T-cell (primary cell): ENCODE data around the gene LRCH3. TPM values are rescaled to one million over a fixed set of nuclear protein-coding genes. Genes with fewer than 3 reads are reported as not detected.

Experiments used
- ATAC-seq, 4 experiments: fragments of 200-7000 bp in 3 of 4; fragments of 150-1000 bp in 1 of 4; cut with Tn5 transposase; replicated peaks in 1 of 4; 1 replicate in 3 of 4; 2 replicates in 1 of 4; pipeline ENCODE4 v1.10.0; 2021; ENCODE audit warnings: moderate library complexity in 3 of 4, mild to moderate bottlenecking in 2 of 4, moderate number of reproducible peaks in 1 of 4
- CTCF ChIA-PET, 2 donors: fragments of 300-600 bp; sonication (Branson Sonifier 250); formaldehyde crosslinking; loops; one replicate each; lab custom pipeline; 2022; ENCODE audit warnings: antibody characterized with exemption in 2 of 2; lab: Charles Lee
- POLR2A ChIA-PET, 2 donors: fragments of 300-600 bp; sonication (Branson Sonifier 250); formaldehyde crosslinking; loops; one replicate each; lab custom pipeline; 2022; ENCODE audit warnings: antibody characterized with exemption in 2 of 2; lab: Charles Lee
- DNase-seq, 35 experiments: peaks; one replicate each; pipeline versions ENCODE4 v3.0.0 to v3.0.0-alpha.2; 2013 to 2023
- H3K27ac ChIP-seq: one replicate; pipeline ENCODE4 v1.5.1; 2013; ENCODE audit warnings: low read length
- H3K27me3 ChIP-seq, 2 experiments: replicated peaks in 1 of 2; 1 replicate in 1 of 2; 2 replicates in 1 of 2; pipeline versions ENCODE4 v1.6.1 to v1.7.0; 2013; ENCODE audit warnings: low read length in 1 of 2, mixed read lengths in 1 of 2; ENCODE audit not compliant: control insufficient read depth in 2 of 2, insufficient read depth in 2 of 2; ENCODE audit errors: extremely low read depth in 1 of 2
- H3K36me3 ChIP-seq, 2 donors: 1 replicate in 1 of 2; 2 replicates in 1 of 2; pipeline versions ENCODE4 v1.6.1 to v1.7.0; 2013; ENCODE audit warnings: low read length in 1 of 2; ENCODE audit not compliant: control insufficient read depth in 2 of 2, insufficient read depth in 1 of 2; ENCODE audit errors: extremely low read depth in 1 of 2
- H3K4me1 ChIP-seq, 2 experiments: 1 replicate in 1 of 2; 2 replicates in 1 of 2; pipeline versions ENCODE4 v1.6.1 to v1.7.0; 2013; ENCODE audit warnings: low read length in 2 of 2, mixed read lengths in 1 of 2; ENCODE audit not compliant: insufficient read depth in 2 of 2, control insufficient read depth in 1 of 2; ENCODE audit errors: extremely low read depth in 1 of 2
- H3K4me3 ChIP-seq, 2 donors: 1 replicate in 1 of 2; 2 replicates in 1 of 2; pipeline versions ENCODE4 v1.5.1 to v1.7.0; 2013; ENCODE audit warnings: mild to moderate bottlenecking in 2 of 2, low read length in 1 of 2, moderate library complexity in 1 of 2; ENCODE audit not compliant: control insufficient read depth in 1 of 2; ENCODE audit errors: extremely low read depth in 1 of 2
- H3K9me3 ChIP-seq: 2 replicates; pipeline ENCODE4 v1.7.0; 2013
- H3K27ac Mint-ChIP-seq, 2 donors: one replicate each; pipeline ENCODE4 v1.8.0; 2020 to 2021; ENCODE audit warnings: mild to moderate bottlenecking in 2 of 2, mixed read lengths in 2 of 2
- H3K27me3 Mint-ChIP-seq, 2 donors: one replicate each; pipeline ENCODE4 v1.8.0; 2021 to 2022; ENCODE audit warnings: mixed read lengths in 2 of 2
- H3K36me3 Mint-ChIP-seq: one replicate; pipeline ENCODE4 v1.8.0; 2021; ENCODE audit warnings: mixed read lengths
- H3K4me1 Mint-ChIP-seq, 3 donors: one replicate each; pipeline ENCODE4 v1.8.0; 2020 to 2022; ENCODE audit warnings: mixed read lengths in 3 of 3, mild to moderate bottlenecking in 1 of 3
- H3K4me3 Mint-ChIP-seq, 3 donors: one replicate each; pipeline ENCODE4 v1.8.0; 2020 to 2022; ENCODE audit warnings: mild to moderate bottlenecking in 3 of 3, mixed read lengths in 3 of 3, moderate library complexity in 3 of 3
- H3K9me3 Mint-ChIP-seq, 3 donors: one replicate each; pipeline ENCODE4 v1.8.0; 2020 to 2022; ENCODE audit warnings: mixed read lengths in 3 of 3
- WGBS: methylation state at CpG from one replicate; pipeline ENCODE4 v1.1.5; 2013; ENCODE audit warnings: missing lambda C conversion rate; ENCODE audit not compliant: insufficient coverage; 5-methylcytosine and 5-hydroxymethylcytosine counted together
- total RNA-seq, 35 experiments: library from RNA in 6 of 35; stranded (reverse) in 6 of 35; fragments of 120-200 nt in 1 of 35; gene quantifications; one replicate each; pipeline versions ENCODE4 v1.2.1 to v1.2.4 and lab custom pipeline; 2013 to 2026

The LRCH3 gene
- total RNA-seq, 5 donors from 2014 or later (not counting 1 experiment from before 2014, with no cell fraction given) = 51.4 to 75.1 (median 62.2) TPM

DNA sequence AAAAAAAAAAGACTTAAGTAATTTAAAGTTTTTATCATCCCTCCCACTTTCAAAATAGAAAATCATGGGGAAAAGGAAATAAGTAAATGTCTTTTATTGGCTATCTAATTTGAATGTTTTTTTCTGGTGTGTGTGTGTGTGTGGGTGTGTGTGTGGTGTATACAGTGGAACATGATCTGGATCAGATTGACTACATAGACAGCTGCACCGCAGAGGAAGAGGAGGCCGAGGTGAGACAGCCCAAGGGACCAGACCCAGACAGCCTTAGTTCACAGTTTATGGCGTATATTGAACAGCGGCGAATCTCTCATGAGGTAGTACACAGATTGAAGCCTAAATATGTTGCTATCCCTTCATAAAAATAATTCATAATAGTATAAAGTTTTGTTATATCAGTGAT, 44.5 kb downstream of the LRCH3 start:
- H3K27me3 ChIP-seq = no peaks in the 10 kb centered on the region
- H3K36me3 Mint-ChIP-seq = peaks cover 42% of the 10 kb centered on the region
- CTCF ChIA-PET = no interaction called here

DNA sequence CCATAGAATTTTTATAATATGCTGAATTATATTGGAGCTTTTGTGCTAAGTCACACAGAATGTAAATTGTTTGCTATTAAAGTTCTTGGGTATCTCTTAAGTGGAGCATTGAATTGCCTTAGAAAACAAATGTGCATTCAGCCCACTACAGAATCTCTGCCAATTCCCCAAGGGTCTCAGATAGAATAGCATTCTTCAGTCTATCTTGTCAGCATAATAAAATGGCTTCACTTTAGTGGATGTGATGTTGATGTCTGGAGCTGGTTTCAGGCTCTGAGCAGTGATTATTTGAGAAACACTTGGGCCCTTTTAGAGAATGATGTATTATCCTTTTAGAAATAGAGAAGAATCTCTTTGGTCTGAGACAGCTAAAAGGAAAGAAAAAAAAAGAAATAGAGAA, 45.2 kb downstream of the LRCH3 start:
- ChIA-PET CTCF (no interaction called here), POLR2A (no interaction called here)
- Mint-ChIP-seq H3K27me3 (no peaks in the 10 kb centered on the region), H3K27ac (no peak overlapping the region), H3K36me3 (peaks cover 43% of the 10 kb centered on the region), H3K4me1 (peaks cover 0 to 2% (median 0%) of the 10 kb centered on the region in 3 donors), H3K4me3 (no peak overlapping the region), H3K9me3 (no peaks in the 10 kb centered on the region)
- Histone ChIP-seq H3K4me3 (no peak overlapping the region), H3K9me3 (no peaks in the 10 kb centered on the region), H3K36me3 (peaks cover 0 to 62% of the 10 kb centered on the region in 2 donors), H3K27ac (no peak overlapping the region), H3K27me3 (no peaks in the 10 kb centered on the region), H3K4me1 (no peaks in the 10 kb centered on the region)
- ATAC-seq (no peak), DNase-seq (no peak)

More for the DNA sequence above, 44.5 kb downstream of the LRCH3 start:
- Histone ChIP-seq H3K36me3 (peaks cover 0 to 61% of the 10 kb centered on the region in 2 donors), H3K4me3 (no peak overlapping the region), H3K4me1 (no peaks in the 10 kb centered on the region), H3K27ac (no peak overlapping the region), H3K9me3 (no peaks in the 10 kb centered on the region)
- H3K4me3 Mint-ChIP-seq = no peak overlapping the region
- POLR2A ChIA-PET = interaction anchor here in 1 of 2 donors (0.5 to 0.6 kb wide), 3 partner anchors 11 to 276 kb away, joined by 3 to 4 read pairs (median 4); no protein-coding TSS in a partner anchor
- no peaks in the 10 kb centered on the region for H3K27me3 Mint-ChIP-seq
- no peak for ATAC-seq
- 39% methylated on average over 2 of the region's 5 CpGs for WGBS
- DNase-seq = no peak
- peak overlapping the region in 1 of 2 donors; percentile 11 for H3K27ac Mint-ChIP-seq
- peaks cover 0 to 2% (median 0%) of the 10 kb centered on the region in 3 donors for H3K4me1 Mint-ChIP-seq
- no peaks in the 10 kb centered on the region for H3K9me3 Mint-ChIP-seq

DNA sequence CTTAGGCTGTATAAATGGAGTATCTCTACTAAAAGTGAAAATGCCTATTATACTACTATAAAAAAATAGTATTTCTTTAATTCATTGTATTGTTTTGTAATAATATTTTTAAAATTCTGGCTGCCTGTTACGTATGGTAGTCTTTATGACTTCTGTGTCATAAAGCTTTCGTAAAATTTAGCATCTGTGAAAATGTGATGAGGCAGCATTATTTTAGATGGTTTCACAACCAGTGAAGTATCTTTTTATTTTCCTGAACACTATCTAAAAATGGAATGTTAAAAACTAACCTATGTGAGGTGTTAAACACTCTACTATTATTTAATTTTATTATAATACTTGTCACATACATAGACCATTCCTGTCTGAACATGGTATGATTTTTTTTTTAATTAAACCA, 46.2 kb downstream of the LRCH3 start:
- ChIA-PET CTCF (interaction anchor here in 1 of 2 donors (0.7 kb wide), 1 partner anchor 28 kb away, joined by 3 read pairs; no protein-coding TSS in a partner anchor), POLR2A (no interaction called here)
- H3K9me3 Mint-ChIP-seq = no peaks in the 10 kb centered on the region
- H3K4me3 Mint-ChIP-seq = no peak overlapping the region
- no peak overlapping the region for H3K27ac ChIP-seq
- ATAC-seq = no peak
- no peaks in the 10 kb centered on the region for H3K4me1 ChIP-seq
- peaks cover 0 to 63% of the 10 kb centered on the region in 2 donors for H3K36me3 ChIP-seq
- no CpG with 5 or more reads among the region's 2 CpGs for WGBS
- no peak overlapping the region for H3K4me3 ChIP-seq
- no peaks in the 10 kb centered on the region for H3K27me3 Mint-ChIP-seq
- DNase-seq = no peak
- H3K4me1 Mint-ChIP-seq = peaks cover 0 to 2% (median 0%) of the 10 kb centered on the region in 3 donors
- no peaks in the 10 kb centered on the region for H3K9me3 ChIP-seq
- H3K36me3 Mint-ChIP-seq = peaks cover 45% of the 10 kb centered on the region
- H3K27me3 ChIP-seq = no peaks in the 10 kb centered on the region
- H3K27ac Mint-ChIP-seq = no peak overlapping the region

DNA sequence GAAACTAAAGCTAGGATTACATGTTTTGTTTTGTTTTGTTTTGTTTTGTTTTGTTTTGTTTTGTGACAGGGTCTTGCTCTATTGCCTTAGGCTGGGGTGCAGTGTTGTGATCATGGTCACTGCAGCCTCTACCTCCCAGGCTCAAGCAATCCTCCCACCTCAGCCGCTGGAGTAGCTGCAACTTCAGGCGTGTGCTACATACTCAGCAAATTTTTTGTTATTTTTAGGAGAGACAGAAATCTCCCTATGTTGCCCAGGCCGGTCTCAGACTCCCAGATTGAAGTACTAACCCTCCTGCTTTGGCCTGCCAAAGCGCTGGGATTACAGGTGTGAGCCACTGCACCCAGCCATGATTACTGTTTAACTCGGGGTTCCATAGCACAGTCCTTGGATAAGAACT, 50.7 kb downstream of the LRCH3 start:
- H3K9me3 ChIP-seq = no peaks in the 10 kb centered on the region
- H3K27me3 ChIP-seq = no peaks in the 10 kb centered on the region
- peaks cover 0 to 4% (median 4%) of the 10 kb centered on the region in 3 donors for H3K4me1 Mint-ChIP-seq
- no peak overlapping the region for H3K4me3 ChIP-seq
- H3K4me1 ChIP-seq = no peaks in the 10 kb centered on the region
- DNase-seq = no peak
- H3K27ac ChIP-seq = no peak overlapping the region
- H3K4me3 Mint-ChIP-seq = no peak overlapping the region
- peaks cover 50% of the 10 kb centered on the region for H3K36me3 Mint-ChIP-seq
- H3K36me3 ChIP-seq = peaks cover 4 to 60% of the 10 kb centered on the region in 2 donors
- H3K9me3 Mint-ChIP-seq = no peaks in the 10 kb centered on the region
- 100% methylated on average over 3 of the region's 5 CpGs for WGBS
- ChIA-PET CTCF (no interaction called here), POLR2A (no interaction called here)
- no peak for ATAC-seq
- H3K27ac Mint-ChIP-seq = no peak overlapping the region
- no peaks in the 10 kb centered on the region for H3K27me3 Mint-ChIP-seq

DNA sequence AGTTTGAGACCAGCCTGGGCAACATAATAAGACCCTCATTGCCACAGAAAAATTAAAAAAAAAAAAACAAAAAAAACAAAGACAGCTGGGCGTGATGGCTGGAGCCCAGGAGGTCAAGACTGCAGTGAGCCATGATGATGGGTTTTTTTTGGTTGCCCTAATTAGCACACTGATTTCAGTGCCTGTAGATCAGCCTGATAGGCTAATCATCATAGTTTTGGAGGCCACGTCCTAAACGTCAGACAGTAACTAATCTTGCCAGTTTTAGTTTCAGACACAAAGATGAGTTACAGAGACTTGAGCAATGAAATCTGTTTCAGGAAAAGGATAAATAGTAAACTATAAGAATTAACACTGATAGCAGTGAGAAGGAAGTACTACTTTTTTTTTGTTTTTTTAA, 55.4 kb downstream of the LRCH3 start:
- H3K9me3 ChIP-seq = no peaks in the 10 kb centered on the region
- 80% methylated on average over 3 of the region's 3 CpGs for WGBS
- no peaks in the 10 kb centered on the region for H3K27me3 ChIP-seq
- peaks cover 4 to 48% of the 10 kb centered on the region in 2 donors for H3K36me3 ChIP-seq
- Mint-ChIP-seq H3K4me1 (peaks cover 20 to 26% (median 23%) of the 10 kb centered on the region in 3 donors), H3K4me3 (no peak overlapping the region), H3K36me3 (peaks cover 60% of the 10 kb centered on the region), H3K27me3 (no peaks in the 10 kb centered on the region), H3K27ac (peak overlapping the region; percentile 73 to 74), H3K9me3 (no peaks in the 10 kb centered on the region)
- DNase-seq = no peak
- H3K4me1 ChIP-seq = peaks cover 7 to 14% of the 10 kb centered on the region in 2 experiments
- H3K27ac ChIP-seq = peak overlapping the region; percentile 9
- POLR2A ChIA-PET = no interaction called here
- no peak overlapping the region for H3K4me3 ChIP-seq
- CTCF ChIA-PET = no interaction called here
- no peak for ATAC-seq

DNA sequence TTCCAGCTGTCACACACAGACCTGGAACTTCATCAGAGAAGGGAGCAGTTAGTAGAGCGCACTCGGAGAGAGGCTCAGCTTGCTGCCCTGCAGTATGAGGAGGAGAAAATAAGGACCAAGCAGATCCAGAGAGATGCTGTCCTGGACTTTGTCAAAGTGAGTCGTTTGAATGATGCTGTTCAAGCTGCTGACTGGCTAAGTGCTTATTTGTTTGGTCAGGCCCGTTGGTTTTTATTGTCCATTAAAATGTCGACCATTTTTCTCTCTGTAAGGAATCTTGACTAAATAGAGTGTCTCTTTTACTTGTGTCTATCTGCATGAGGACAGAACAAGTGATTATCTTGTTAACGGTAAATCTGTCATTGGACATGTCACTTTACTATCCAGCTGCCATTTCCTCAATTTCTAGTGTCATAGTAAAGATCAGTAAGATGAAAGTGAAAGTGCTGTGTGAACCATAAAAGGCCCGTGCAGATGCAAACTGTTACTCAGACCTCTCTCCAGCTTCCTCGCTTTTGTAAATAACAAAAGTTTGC, 56.9 kb downstream of the LRCH3 start:
- CTCF ChIA-PET = no interaction called here
- Histone ChIP-seq H3K27ac (peak overlapping the region; percentile 71), H3K4me1 (peaks cover 7 to 14% of the 10 kb centered on the region in 2 experiments), H3K9me3 (no peaks in the 10 kb centered on the region), H3K36me3 (peaks cover 4 to 46% of the 10 kb centered on the region in 2 donors), H3K4me3 (peak overlapping the region; percentile 4), H3K27me3 (no peaks in the 10 kb centered on the region)
- Mint-ChIP-seq H3K4me3 (peak overlapping the region; percentile 58 to 80 (median 68)), H3K27ac (peak overlapping the region; percentile 94 to 96), H3K27me3 (no peaks in the 10 kb centered on the region), H3K36me3 (peaks cover 63% of the 10 kb centered on the region), H3K4me1 (peaks cover 20 to 26% (median 23%) of the 10 kb centered on the region in 3 donors), H3K9me3 (no peaks in the 10 kb centered on the region)
- POLR2A ChIA-PET = no interaction called here
- 61% methylated on average over 3 of the region's 8 CpGs for WGBS
- ATAC-seq = peak; percentile 89 to 97 (median 92)
- peak in 17 of 35 experiments; percentile 1 to 68 (median 12) for DNase-seq
